ENCODE data around the gene ST3GAL3.

ST3GAL3 gene

DNA sequence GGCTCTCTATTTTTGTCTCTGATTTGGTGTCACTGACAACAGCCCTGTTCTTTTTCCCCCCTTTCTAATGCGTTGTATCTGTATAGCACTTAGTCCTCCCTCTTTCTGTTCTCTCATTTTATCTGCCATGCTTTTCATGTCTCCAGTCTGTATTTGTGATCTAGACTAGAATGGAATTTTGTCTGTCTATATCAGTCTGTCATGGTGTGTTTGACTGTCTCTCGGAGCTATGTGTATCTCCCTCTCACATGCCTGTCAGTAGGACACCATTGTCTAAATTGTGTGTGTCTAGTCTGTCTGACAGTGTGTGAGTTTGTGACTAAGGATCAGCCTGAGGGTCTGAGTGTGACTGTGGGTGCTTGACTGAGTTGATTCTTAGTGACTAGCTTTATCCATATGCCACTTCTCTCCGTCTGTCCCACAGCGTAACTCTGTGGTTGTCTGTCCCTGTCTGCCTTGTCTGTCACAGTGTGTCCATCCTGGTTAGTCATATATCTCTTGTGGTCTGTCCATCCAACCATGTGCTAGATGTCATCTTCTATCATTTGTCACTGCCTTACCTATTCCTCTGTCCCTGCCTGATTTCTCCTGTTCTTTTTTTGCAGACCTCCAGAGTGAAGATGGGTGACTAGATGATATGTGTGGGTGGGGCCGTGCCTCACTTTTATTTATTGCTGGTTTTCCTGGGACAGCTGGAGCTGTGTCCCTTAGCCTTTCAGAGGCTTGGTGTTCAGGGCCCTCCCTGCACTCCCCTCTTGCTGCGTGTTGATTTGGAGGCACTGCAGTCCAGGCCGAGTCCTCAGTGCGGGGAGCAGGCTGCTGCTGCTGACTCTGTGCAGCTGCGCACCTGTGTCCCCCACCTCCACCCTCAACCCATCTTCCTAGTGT is 270.3 kb downstream of the ST3GAL3 start:
- Mint-ChIP-seq H3K27me3 (peaks cover 2% of the 10 kb centered on the region), H3K4me1 (peaks cover 56% of the 10 kb centered on the region), H3K9me3 (no peaks in the 10 kb centered on the region), H3K27ac (peak overlapping the region; percentile 70), H3K4me3 (peak overlapping the region; percentile 86), H3K36me3 (ENCODE audit: low read depth) (peaks cover 42% of the 10 kb centered on the region)
- ATAC-seq = no peak
- DNase-seq = no peak

DNA sequence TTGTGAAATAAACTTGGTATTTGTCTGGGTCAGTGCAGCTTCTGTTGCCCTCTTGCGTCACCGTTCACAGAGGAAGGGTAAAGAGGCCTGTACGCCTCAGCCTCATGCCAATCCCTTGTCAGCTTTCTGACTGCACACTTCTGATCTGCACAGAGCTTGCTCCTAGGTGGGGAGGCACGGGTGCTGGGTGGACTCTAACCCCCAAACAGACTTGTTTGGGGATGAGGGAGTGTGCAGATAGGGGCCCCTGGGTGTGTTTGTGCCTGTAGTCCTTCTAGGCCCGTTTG is 270.9 kb downstream of the ST3GAL3 start:
- H3K27ac Mint-ChIP-seq = peak overlapping the region; percentile 70
- ATAC-seq (no peak), DNase-seq (no peak)
- H3K4me3 Mint-ChIP-seq = peak overlapping the region; percentile 86
- peaks cover 2% of the 10 kb centered on the region for H3K27me3 Mint-ChIP-seq
- peaks cover 56% of the 10 kb centered on the region for H3K4me1 Mint-ChIP-seq
- peaks cover 42% of the 10 kb centered on the region for H3K36me3 Mint-ChIP-seq (ENCODE audit: low read depth)
- H3K9me3 Mint-ChIP-seq = no peaks in the 10 kb centered on the region

DNA sequence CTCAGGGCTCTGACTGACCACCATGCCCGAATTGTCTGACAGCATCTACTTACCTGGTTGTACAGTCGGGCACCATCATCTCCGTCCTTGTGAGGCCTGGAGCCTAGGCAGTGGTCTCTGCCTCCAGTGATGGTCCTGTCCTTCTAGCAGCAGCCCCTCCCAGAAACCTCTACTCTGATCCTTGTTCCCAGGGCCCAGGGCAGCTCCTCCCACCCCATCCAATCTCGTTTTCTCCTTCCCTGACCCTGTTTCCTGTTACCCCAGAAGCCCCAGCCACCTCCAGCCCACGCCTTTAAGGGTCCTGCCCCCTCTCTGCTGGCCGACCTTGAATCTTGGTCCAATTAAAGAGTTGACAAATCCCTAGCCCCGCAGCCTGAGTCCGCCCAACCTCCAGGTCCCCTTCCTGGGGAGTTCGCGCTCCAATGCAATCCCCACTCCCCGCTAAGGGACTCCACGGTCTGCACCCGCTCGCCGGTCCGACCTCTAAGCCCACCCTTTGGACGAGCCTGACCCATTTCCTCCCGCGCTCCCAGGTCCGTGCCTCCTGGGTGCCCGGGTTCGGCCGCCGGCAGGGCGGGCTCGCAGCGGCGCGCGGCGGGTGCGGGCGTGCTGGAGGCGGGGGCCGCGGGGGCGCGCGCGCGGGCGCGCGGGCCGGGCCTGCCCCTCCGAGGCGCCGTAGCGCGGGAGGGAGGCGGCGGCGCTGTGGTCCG is 271.4 kb downstream of the ST3GAL3 start, which contains the start of gene B4GALT2:
B4GALT2 (plus strand) TSS at position 660 of the 710 bp plus-strand sequence. CDS start 1,951 bp downstream, outside the sequence.
- Mint-ChIP-seq H3K4me3 (peak within 1 kb of the TSS; percentile 90), H3K36me3 (ENCODE audit: low read depth) (peaks cover 37% of the 10 kb centered on the region), H3K27ac (peak within 1 kb of the TSS; percentile 87), H3K9me3 (no peaks in the 10 kb centered on the region), H3K4me1 (peaks cover 52% of the 10 kb centered on the region), H3K27me3 (peaks cover 2% of the 10 kb centered on the region)
- peak; percentile 58 for DNase-seq
- peak; percentile 6 for ATAC-seq

DNA sequence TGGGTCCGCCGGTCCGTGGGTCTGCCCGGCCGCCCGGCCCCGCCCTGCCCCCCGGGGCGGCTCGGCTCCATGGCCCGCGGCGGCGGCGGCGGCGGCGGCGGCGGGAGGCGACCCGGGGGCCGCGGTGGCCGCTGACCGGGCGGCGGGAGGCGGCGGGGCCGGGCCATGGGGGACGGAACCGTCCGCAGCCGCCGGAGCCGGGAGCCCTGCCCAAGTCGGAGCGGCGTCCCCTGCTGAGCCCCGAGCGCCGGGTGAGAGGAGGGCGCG is 271.9 kb downstream of the ST3GAL3 start:
- H3K4me1 Mint-ChIP-seq = peaks cover 47% of the 10 kb centered on the region
- H3K27me3 Mint-ChIP-seq = peaks cover 2% of the 10 kb centered on the region
- H3K27ac Mint-ChIP-seq = no peak overlapping the region
- ATAC-seq (no peak), DNase-seq (no peak)
- H3K36me3 Mint-ChIP-seq (ENCODE audit: low read depth) = peaks cover 38% of the 10 kb centered on the region
- no peak overlapping the region for H3K4me3 Mint-ChIP-seq
- no peaks in the 10 kb centered on the region for H3K9me3 Mint-ChIP-seq

DNA sequence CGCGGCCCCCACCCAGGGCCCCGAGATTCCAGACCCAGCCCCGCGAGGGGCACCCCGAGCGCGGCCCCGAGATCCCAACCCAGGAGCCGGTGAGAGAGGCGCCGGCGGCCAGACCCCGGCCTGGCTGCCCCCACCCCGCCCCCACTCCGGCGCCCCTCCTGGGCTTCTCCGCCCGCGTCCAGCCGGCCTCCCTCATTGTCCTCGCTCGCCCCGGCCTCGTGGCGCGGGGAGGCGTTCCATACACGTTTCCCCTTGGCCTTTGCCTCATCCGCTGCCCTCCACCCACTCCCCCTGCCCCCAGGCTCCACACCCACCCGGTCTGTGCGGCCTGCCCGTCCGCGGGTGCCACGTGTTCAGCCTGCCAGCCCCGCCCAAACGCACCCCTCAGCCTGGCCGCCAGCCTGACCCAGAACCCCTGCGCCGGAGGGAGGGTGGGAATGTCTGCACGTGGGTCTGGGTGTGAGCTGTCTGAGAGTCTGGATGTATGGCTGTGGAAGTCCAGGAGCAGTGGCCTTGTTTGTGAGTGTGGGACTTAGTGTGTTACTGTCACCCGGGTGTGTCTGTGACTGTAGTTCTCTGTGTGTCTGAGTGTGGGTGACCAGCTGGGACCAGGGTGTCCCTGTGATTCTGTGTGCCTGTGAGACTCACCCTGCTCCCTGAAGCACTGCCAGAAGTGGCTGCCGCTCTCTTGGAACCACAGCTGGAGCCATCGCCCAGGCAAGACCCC is 272.4 kb downstream of the ST3GAL3 start:
- peak; percentile 60 for DNase-seq
- Mint-ChIP-seq H3K36me3 (ENCODE audit: low read depth) (peaks cover 40% of the 10 kb centered on the region), H3K4me1 (peaks cover 45% of the 10 kb centered on the region), H3K9me3 (no peaks in the 10 kb centered on the region), H3K4me3 (peak overlapping the region; percentile 90), H3K27ac (peak overlapping the region; percentile 87), H3K27me3 (peaks cover 2% of the 10 kb centered on the region)
- peak; percentile 41 for ATAC-seq

DNA sequence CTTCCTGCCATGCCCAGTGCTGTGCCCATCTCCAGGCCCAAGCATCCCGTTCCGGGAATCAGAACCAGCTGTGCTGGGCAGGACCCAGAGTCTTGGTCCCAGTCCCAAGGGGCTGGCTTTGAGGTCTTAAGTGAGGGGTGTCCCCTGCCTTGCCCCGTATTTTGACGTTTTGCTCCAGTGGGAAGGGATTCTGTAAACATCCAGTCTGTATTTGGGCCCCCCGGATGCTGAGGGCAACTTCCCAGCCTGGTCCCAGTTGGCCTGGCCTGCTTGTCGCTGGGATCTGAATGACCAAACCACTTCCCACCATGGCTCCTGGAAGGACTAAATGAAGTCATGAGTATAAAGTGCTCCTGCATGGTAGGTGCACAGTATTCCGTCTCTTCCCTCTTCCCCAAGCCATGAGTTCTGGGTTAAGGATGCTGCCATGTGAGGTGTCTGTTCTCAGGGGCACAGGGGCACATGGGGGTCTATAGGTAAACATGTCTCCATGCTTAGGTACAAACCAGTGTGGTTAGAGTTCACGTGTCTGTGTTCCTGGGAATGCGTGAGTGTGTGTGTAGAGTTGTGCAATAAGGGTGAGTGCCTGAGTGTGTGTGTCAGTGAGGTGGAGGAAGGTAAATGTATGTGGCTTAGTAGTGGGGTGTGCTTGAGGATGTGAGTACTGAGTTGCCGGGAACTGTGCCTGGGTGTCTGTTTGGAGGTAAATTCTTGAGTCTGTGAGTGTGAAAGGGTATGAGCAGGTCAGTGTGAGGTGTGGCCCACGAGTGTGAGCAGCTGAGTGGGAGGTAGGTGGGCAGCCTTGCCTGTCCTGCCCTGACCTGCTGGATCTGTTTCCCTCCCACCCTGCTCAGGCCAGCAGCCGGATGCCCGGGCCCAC is 273.2 kb downstream of the ST3GAL3 start:
- ATAC-seq (no peak), DNase-seq (no peak)
- peaks cover 2% of the 10 kb centered on the region for H3K27me3 Mint-ChIP-seq
- peaks cover 42% of the 10 kb centered on the region for H3K36me3 Mint-ChIP-seq (ENCODE audit: low read depth)
- peak overlapping the region; percentile 87 for H3K27ac Mint-ChIP-seq
- peaks cover 42% of the 10 kb centered on the region for H3K4me1 Mint-ChIP-seq
- no peaks in the 10 kb centered on the region for H3K9me3 Mint-ChIP-seq
- H3K4me3 Mint-ChIP-seq = peak overlapping the region; percentile 90
